Astrocyte of the spinal cord (primary cell): ENCODE measurements around the gene CTBP1.
"Not testable (repeated sequence)": the region's sequence is repeated elsewhere in the genome, so short reads cannot be mapped to it uniquely, and the experiment has no call there.

ENCODE experiments used
- DNase-seq: peaks from one replicate; pipeline ENCODE4 v3.0.0; 2011; ENCODE audit warnings: low read depth, low spot score
- H3K4me3 ChIP-seq: 2 replicates; pipeline ENCODE4 v1.5.1; 2011; ENCODE audit warnings: low read depth, mild to moderate bottlenecking, low read length, moderate library complexity
- CTCF ChIP-seq: IDR thresholded peaks from 2 replicates; pipeline ENCODE4 v1.5.1; 2012; ENCODE audit warnings: low read depth, mild to moderate bottlenecking, low read length, inconsistent platforms
- in situ Hi-C: cut with HindIII; loops from 2 replicates; pipeline ENCODE4 v1.10.0; 2017; ENCODE audit warnings: low sequenced_read_pairs

Gene CTBP1

DNA sequence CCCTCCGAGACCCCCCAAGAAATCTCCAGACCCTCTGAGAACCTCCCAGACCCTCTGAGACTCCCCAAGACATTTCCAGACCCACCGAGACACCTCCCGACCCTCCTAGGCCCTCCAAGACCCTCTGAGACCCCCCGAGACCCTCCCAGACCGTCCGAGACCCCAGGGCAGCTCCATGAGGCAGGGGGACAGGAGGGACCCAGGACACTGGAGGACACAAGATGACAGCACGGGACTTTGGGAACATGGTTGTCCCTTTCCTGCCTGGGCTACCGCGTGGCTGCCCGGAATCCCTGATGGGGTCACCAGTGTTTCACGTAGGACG, 10.3 kb downstream of the CTBP1 start:
- no peak for DNase-seq
- in situ Hi-C loops = no loop called here
- no peak overlapping the region for H3K4me3 ChIP-seq
- no peak for TF ChIP-seq CTCF

DNA sequence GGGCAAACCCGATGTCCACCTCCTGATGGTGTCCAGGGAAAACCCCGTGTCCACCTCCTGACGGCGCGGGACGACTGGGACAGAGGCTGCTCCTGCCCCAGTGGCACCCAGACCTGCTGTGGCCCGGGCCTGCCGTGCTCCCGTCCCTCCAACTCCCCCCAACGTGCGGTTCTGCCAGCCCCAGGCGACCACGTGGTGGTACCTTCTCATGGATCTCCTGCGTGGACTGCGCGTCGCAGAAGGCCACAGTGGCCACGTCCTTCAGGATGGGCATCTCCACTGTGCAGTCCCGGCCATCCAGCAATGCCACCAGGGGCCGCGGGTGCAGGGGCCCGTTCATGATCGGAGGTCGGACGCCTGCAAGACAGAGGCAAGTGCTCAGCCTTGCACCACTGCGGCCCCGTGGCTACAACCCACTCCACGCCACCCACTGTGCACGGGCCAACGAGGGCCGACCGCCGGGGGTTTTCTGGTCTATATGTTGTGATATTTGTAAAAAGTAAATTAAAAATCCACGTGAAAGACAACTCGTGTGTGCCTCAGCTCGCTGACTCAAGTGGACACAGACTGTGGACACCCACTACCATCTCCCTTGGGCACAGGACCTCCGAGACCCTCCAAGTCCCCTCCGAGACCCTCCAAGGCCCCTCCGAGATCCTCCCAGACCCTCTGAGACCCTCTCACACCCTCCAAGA, 10.8 kb downstream of the CTBP1 start:
- DNase-seq = no peak
- in situ Hi-C loops = no loop called here
- no peak overlapping the region for H3K4me3 ChIP-seq
- no peak for TF ChIP-seq CTCF

- DNase-seq, H3K4me3 ChIP-seq, in situ Hi-C loops: not testable (repeated sequence)
Observed at GRCh38 chr4:1237261-1237660, 11.7 kb downstream of the CTBP1 start.

DNA sequence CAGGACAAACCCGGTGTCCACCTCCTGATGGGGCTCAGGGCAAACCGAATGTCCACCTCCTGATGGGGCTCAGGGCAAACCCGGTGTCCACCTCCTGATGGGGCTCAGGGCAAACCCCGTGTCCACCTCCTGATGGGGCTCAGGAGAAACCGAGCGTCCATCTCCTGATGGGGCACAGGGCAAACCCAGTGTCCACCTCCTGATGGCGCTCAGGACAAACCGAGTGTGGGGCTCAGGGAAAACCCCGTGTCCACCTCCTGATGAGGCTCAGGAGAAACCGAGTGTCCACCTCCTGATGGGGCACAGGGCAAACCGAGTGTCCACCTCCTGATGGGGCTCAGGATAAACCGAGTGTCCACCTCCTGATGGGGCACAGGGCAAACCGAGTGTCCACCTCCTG, 12.1 kb downstream of the CTBP1 start:
- in situ Hi-C loops, H3K4me3 ChIP-seq, DNase-seq: not testable (repeated sequence)

DNA sequence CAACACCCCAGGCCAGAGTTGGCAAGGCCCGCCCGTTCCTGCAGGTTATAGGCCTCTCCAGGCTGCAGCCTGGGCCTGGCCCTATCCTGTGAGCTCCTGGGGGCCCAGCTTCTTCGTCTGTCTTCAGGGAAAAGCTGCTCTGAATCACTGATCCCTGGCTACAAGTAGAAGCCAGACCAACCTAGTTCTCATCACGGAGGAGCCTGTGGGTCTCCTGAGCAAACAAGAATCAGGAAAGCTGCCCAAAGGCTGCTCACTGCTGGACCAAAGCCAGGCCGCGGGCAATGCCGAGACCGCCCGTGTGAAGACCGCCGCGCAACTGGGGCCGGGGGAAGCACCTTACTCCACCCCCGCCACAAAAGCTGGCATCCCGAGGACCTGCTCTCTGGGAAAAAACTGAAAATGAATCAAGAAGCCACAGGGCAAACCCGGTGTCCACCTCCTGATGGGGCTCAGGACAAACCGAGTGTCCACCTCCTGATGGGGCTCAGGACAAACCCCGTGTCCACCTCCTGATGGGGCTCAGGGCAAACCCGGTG, 12.8 kb downstream of the CTBP1 start:
- DNase-seq = peak; percentile 38
- no peak overlapping the region for H3K4me3 ChIP-seq
- TF ChIP-seq CTCF = no peak
- in situ Hi-C loops = no loop called here

GRCh38 chr4:1235381-1236102, 13.4 kb downstream of the CTBP1 start:
- no peak overlapping the region for H3K4me3 ChIP-seq
- in situ Hi-C loops = no loop called here
- TF ChIP-seq CTCF = no peak
- DNase-seq = no peak

DNA sequence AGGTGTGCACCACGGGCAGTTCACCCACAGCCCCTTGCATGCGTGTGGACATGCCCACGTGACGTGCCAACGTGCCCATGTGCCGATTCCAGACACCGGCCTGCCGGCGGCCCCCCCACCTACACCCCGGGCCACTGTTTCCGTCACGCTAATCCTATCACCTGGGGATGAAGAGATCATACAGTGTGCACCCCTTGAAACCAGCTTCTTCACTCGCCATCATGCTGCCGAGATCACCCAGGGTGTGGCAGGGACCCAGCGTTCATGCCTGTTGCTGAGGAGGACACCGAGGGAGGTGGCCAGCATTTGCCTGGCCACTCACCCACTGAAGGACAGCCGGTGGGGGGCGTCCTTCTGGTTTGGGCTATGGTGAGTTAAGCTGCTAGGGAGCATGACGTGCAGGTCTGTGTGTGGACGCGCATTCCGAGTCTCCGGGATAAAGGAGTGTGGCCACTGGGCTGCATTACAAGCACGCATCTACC, 14.1 kb downstream of the CTBP1 start:
- H3K4me3 ChIP-seq = no peak overlapping the region
- no peak for DNase-seq
- TF ChIP-seq CTCF = no peak
- in situ Hi-C loops = no loop called here
